ENCODE measurements around the gene DUSP28. TPM values are rescaled to one million over a fixed set of nuclear protein-coding genes. Genes with fewer than 3 reads are reported as not detected.

Gene DUSP28
- total and polyA plus RNA-seq, 2 of the 13 experiments (the other 11 are each of a cell fraction or from before 2014, with no cell fraction given), result 5.2 to 8.6 TPM

DNA sequence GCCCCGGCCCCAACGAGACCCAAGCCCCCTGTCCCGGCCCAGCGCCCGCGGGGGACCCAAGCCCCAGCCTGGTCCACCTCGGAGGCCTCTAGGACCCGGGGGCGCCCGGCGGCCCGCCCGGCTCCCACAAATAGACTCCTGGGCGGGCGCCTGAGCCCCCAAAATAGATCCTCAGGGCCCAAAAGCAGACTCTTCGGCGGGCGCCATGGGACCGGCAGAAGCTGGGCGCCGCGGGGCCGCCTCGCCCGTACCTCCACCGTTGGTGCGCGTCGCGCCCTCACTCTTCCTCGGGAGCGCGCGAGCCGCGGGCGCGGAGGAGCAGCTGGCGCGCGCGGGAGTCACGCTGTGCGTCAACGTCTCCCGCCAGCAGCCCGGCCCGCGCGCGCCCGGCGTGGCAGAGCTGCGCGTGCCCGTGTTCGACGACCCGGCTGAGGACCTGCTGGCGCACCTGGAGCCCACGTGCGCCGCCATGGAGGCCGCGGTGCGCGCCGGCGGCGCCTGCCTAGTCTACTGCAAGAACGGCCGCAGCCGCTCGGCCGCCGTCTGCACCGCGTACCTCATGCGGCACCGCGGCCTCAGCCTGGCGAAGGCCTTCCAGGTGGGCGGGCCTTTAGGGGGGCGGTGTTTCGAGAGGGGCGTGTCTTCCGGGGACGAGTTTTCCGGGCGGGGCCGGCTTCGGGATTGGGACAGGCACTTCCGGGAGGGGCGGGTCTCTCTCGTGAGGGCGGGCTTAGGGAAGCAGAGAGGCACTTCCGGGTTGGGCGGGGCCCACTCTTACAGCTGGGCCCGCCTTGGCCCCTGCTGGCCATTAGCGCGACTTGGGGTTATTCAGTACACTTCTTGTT, 545 bp downstream of the DUSP28 start (continued):
- TF ChIP-seq HOXA3 (CRISPR knock-in tag; IDR thresholded peaks at IDR 0.05) (peak; percentile 78), ZNF510 (CRISPR knock-in tag; IDR thresholded peaks at IDR 0.05; ENCODE audit: low read depth) (no peak), ZFAT (CRISPR knock-in tag; conservative IDR thresholded peaks at IDR 0.05) (no peak), SMAD1 (CRISPR knock-in tag; IDR thresholded peaks at IDR 0.05; ENCODE audit: borderline replicate concordance, low read depth) (peak; percentile 62), ZNF891 (CRISPR knock-in tag; IDR thresholded peaks at IDR 0.05) (peak; percentile 58), ZNF30 (CRISPR knock-in tag; IDR thresholded peaks at IDR 0.05) (peak; percentile 3; the same call in 1 of the 2 replicates), GABPA (IDR thresholded peaks at IDR 0.05; ENCODE audit: low read depth, low read length) (no peak), GABPA (CRISPR knock-in tag; IDR thresholded peaks at IDR 0.05; ENCODE audit: low read depth) (peak; percentile 90), CBFB (CRISPR knock-in tag; IDR thresholded peaks at IDR 0.05) (peak; percentile 65; the same call in 1 of the 2 replicates), KDM4B (CRISPR knock-in tag; IDR thresholded peaks at IDR 0.05) (no peak), KLF6 (CRISPR knock-in tag; IDR thresholded peaks at IDR 0.05) (peak; percentile 93), U2AF2 (IDR thresholded peaks at IDR 0.05; ENCODE audit: low read depth, low read length) (0 out of 2 replicates have a peak, but pooled peaks have one; percentile 49), ZNF598 (CRISPR knock-in tag; IDR thresholded peaks at IDR 0.05; ENCODE audit: borderline replicate concordance) (peak; percentile 88; the same call in 1 of the 2 replicates), ZNF672 (CRISPR knock-in tag; IDR thresholded peaks at IDR 0.05) (no peak; the same call in 1 of the 2 replicates)
- TF ChIP-seq, protein P1, sequence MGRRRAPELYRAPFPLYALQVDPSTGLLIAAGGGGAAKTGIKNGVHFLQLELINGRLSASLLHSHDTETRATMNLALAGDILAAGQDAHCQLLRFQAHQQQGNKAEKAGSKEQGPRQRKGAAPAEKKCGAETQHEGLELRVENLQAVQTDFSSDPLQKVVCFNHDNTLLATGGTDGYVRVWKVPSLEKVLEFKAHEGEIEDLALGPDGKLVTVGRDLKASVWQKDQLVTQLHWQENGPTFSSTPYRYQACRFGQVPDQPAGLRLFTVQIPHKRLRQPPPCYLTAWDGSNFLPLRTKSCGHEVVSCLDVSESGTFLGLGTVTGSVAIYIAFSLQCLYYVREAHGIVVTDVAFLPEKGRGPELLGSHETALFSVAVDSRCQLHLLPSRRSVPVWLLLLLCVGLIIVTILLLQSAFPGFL (CRISPR knock-in tag; IDR thresholded peaks at IDR 0.05), result no peak
- TF ChIP-seq, protein P2, sequence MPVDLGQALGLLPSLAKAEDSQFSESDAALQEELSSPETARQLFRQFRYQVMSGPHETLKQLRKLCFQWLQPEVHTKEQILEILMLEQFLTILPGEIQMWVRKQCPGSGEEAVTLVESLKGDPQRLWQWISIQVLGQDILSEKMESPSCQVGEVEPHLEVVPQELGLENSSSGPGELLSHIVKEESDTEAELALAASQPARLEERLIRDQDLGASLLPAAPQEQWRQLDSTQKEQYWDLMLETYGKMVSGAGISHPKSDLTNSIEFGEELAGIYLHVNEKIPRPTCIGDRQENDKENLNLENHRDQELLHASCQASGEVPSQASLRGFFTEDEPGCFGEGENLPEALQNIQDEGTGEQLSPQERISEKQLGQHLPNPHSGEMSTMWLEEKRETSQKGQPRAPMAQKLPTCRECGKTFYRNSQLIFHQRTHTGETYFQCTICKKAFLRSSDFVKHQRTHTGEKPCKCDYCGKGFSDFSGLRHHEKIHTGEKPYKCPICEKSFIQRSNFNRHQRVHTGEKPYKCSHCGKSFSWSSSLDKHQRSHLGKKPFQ (CRISPR knock-in tag; IDR thresholded peaks at IDR 0.05; ENCODE audit: insufficient replicate concordance), result peak; percentile 78
- TF ChIP-seq, protein P3, sequence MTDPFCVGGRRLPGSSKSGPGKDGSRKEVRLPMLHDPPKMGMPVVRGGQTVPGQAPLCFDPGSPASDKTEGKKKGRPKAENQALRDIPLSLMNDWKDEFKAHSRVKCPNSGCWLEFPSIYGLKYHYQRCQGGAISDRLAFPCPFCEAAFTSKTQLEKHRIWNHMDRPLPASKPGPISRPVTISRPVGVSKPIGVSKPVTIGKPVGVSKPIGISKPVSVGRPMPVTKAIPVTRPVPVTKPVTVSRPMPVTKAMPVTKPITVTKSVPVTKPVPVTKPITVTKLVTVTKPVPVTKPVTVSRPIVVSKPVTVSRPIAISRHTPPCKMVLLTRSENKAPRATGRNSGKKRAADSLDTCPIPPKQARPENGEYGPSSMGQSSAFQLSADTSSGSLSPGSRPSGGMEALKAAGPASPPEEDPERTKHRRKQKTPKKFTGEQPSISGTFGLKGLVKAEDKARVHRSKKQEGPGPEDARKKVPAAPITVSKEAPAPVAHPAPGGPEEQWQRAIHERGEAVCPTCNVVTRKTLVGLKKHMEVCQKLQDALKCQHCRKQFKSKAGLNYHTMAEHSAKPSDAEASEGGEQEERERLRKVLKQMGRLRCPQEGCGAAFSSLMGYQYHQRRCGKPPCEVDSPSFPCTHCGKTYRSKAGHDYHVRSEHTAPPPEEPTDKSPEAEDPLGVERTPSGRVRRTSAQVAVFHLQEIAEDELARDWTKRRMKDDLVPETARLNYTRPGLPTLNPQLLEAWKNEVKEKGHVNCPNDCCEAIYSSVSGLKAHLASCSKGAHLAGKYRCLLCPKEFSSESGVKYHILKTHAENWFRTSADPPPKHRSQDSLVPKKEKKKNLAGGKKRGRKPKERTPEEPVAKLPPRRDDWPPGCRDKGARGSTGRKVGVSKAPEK (CRISPR knock-in tag; IDR thresholded peaks at IDR 0.05; ENCODE audit: borderline replicate concordance), result no peak
- TF ChIP-seq, protein P4, sequence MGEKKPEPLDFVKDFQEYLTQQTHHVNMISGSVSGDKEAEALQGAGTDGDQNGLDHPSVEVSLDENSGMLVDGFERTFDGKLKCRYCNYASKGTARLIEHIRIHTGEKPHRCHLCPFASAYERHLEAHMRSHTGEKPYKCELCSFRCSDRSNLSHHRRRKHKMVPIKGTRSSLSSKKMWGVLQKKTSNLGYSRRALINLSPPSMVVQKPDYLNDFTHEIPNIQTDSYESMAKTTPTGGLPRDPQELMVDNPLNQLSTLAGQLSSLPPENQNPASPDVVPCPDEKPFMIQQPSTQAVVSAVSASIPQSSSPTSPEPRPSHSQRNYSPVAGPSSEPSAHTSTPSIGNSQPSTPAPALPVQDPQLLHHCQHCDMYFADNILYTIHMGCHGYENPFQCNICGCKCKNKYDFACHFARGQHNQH (CRISPR knock-in tag; IDR thresholded peaks at IDR 0.05), result peak; percentile 78
- TF ChIP-seq, protein P5, sequence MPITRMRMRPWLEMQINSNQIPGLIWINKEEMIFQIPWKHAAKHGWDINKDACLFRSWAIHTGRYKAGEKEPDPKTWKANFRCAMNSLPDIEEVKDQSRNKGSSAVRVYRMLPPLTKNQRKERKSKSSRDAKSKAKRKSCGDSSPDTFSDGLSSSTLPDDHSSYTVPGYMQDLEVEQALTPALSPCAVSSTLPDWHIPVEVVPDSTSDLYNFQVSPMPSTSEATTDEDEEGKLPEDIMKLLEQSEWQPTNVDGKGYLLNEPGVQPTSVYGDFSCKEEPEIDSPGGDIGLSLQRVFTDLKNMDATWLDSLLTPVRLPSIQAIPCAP (CRISPR knock-in tag; IDR thresholded peaks at IDR 0.05; ENCODE audit: low read depth), result no peak
- TF ChIP-seq, protein P6, sequence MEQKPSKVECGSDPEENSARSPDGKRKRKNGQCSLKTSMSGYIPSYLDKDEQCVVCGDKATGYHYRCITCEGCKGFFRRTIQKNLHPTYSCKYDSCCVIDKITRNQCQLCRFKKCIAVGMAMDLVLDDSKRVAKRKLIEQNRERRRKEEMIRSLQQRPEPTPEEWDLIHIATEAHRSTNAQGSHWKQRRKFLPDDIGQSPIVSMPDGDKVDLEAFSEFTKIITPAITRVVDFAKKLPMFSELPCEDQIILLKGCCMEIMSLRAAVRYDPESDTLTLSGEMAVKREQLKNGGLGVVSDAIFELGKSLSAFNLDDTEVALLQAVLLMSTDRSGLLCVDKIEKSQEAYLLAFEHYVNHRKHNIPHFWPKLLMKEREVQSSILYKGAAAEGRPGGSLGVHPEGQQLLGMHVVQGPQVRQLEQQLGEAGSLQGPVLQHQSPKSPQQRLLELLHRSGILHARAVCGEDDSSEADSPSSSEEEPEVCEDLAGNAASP (CRISPR knock-in tag; IDR thresholded peaks at IDR 0.05; ENCODE audit: borderline replicate concordance), result no peak; the same call in 1 of the 2 replicates
